22Rv1 (cell line): Measurements from ENCODE around the gene PPP6R1.

Experiments
- CTCF ChIP-seq: fragments of 450-650 bp; IDR thresholded peaks from 2 replicates; pipeline ENCODE4 v1.5.1; 2017; ENCODE audit warnings: mild to moderate bottlenecking
- ZFX ChIP-seq: fragments of 450-650 bp; IDR thresholded peaks from 2 replicates; pipeline ENCODE4 v1.6.1; 2017; ENCODE audit warnings: antibody characterized with exemption, borderline replicate concordance

GRCh38 chr19:55287361-55288079 lies 28.7 kb upstream of the PPP6R1 start:
- TF ChIP-seq CTCF (no peak), ZFX (no peak)
